ENCODE measurements around the gene FALEC.

The FALEC gene

DNA sequence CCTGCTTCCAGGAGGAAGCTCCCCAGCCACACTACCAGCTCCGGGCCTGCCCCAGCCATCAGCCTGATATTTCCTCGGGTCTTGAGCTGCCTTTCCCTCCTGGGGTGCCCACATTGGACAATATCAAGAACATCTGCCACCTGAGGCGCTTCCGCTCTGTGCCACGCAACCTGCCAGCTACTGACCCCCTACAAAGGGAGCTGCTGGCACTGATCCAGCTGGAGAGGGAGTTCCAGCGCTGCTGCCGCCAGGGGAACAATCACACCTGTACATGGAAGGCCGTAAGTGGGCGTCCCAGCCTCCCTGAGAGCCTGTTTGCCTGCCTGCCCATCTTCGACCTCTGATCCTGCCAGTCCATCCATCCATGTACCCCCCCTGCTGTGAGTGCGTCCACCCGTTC, 4.0 kb upstream of the FALEC start:
- Histone ChIP-seq H3K27ac (ENCODE audit: low read depth in 2 of 2, low read length in 2 of 2) (no peak overlapping the region), H3K9me3 (ENCODE audit: control insufficient read depth in 2 of 2, low read length in 2 of 2) (no peaks in the 10 kb centered on the region), H3K9ac (ENCODE audit: low read depth in 1 of 2, low read length in 2 of 2) (no peak overlapping the region), H3K4me3 (ENCODE audit: low read length in 2 of 2) (no peak overlapping the region), H3K36me3 (ENCODE audit: control insufficient read depth in 2 of 2, insufficient read depth in 2 of 2, low read length in 2 of 2) (peaks cover 7 to 9% of the 10 kb centered on the region in 2 donors), H3K27me3 (ENCODE audit: control insufficient read depth in 2 of 2, insufficient read depth in 2 of 2, low read length in 2 of 2) (no peaks in the 10 kb centered on the region), H3K4me1 (ENCODE audit: control insufficient read depth in 2 of 2, insufficient read depth in 2 of 2, low read length in 2 of 2) (peaks cover 6 to 8% of the 10 kb centered on the region in 2 donors)

DNA sequence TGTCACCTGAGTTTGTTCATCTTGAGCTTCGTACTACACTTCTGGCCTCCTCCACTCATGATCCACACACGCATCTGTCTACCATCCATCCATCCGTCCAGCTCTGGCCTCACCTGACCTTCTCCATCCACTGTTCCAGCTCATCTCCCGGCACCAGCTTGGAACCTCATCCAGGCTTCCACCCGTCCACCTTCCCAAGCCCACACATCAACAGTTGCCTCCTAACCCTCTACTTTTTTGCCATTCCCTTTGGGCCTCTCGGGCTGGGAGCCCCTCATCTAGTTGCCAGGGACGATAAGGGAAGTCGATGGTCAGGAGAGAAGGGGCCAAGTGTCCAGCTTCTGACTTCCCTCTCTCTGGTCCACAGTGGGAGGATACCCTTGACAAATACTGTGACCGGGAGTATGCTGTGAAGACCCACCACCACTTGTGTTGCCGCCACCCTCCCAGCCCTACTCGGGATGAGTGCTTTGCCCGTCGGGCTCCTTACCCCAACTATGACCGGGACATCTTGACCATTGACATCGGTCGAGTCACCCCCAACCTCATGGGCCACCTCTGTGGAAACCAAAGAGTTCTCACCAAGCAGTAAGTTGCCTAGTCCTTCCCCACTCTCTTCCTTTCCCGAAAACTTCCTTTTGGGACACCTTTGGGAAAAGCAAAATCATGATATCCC, 3.4 kb upstream of the FALEC start:
- Histone ChIP-seq H3K4me1 (ENCODE audit: control insufficient read depth in 2 of 2, insufficient read depth in 2 of 2, low read length in 2 of 2) (peaks cover 8 to 11% of the 10 kb centered on the region in 2 donors), H3K9me3 (ENCODE audit: control insufficient read depth in 2 of 2, low read length in 2 of 2) (no peaks in the 10 kb centered on the region), H3K27me3 (ENCODE audit: control insufficient read depth in 2 of 2, insufficient read depth in 2 of 2, low read length in 2 of 2) (no peaks in the 10 kb centered on the region), H3K9ac (ENCODE audit: low read depth in 1 of 2, low read length in 2 of 2) (no peak overlapping the region), H3K27ac (ENCODE audit: low read depth in 2 of 2, low read length in 2 of 2) (no peak overlapping the region), H3K4me3 (ENCODE audit: low read length in 2 of 2) (no peak overlapping the region), H3K36me3 (ENCODE audit: control insufficient read depth in 2 of 2, insufficient read depth in 2 of 2, low read length in 2 of 2) (peaks cover 3 to 4% of the 10 kb centered on the region in 2 donors)

DNA sequence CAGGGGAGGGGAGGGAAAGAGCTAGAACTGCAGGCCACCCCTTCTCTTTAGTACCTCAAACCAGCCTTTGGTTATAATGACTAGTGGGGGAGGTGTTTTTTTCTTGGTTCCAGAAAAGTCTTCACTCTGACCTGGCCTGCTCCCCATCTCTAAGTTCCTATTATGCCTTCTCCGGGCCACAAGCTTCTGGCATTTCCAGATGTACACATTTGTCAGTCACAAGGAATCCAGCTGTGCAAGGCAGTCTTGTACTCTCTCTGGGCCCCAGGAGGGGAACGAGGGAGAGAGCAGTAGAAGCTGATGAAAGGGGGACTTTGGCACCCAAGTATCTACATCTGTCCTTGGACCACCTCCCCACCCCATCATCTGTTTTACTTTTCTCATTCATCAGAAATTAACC, 2.7 kb upstream of the FALEC start:
- H3K27ac ChIP-seq (ENCODE audit: low read depth in 2 of 2, low read length in 2 of 2), result no peak overlapping the region

DNA sequence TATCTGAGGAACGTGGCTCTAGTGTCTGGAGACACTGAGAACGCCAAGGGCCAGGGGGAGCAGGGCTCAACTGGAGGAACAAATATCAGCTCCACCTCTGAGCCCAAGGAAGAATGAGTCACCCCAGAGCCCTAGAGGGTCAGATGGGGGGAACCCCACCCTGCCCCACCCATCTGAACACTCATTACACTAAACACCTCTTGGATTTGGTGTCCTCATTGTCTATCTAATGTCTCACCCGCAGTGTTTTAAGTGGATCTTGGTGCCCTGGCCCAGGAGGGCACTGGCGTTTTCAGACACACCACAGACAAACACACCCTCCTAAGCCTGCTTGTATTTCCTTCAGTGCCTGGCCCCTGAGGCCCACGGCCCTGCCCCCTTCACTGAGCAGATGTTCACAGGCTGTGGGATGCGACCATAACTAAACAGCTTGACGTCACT, 2.2 kb upstream of the FALEC start:
- H3K9ac ChIP-seq (ENCODE audit: low read depth in 1 of 2, low read length in 2 of 2), result no peak overlapping the region
- H3K4me3 ChIP-seq (ENCODE audit: low read length in 2 of 2), result no peak overlapping the region
- peaks cover 6 to 11% of the 10 kb centered on the region in 2 donors for H3K4me1 ChIP-seq (ENCODE audit: control insufficient read depth in 2 of 2, insufficient read depth in 2 of 2, low read length in 2 of 2)
- no peaks in the 10 kb centered on the region for H3K27me3 ChIP-seq (ENCODE audit: control insufficient read depth in 2 of 2, insufficient read depth in 2 of 2, low read length in 2 of 2)
- peaks cover 3 to 4% of the 10 kb centered on the region in 2 donors for H3K36me3 ChIP-seq (ENCODE audit: control insufficient read depth in 2 of 2, insufficient read depth in 2 of 2, low read length in 2 of 2)
- no peak overlapping the region for H3K27ac ChIP-seq (ENCODE audit: low read depth in 2 of 2, low read length in 2 of 2)
- H3K9me3 ChIP-seq (ENCODE audit: control insufficient read depth in 2 of 2, low read length in 2 of 2), result no peaks in the 10 kb centered on the region

More for the DNA sequence above, 2.7 kb upstream of the FALEC start:
- Histone ChIP-seq H3K27me3 (ENCODE audit: control insufficient read depth in 2 of 2, insufficient read depth in 2 of 2, low read length in 2 of 2) (no peaks in the 10 kb centered on the region), H3K9ac (ENCODE audit: low read depth in 1 of 2, low read length in 2 of 2) (no peak overlapping the region), H3K36me3 (ENCODE audit: control insufficient read depth in 2 of 2, insufficient read depth in 2 of 2, low read length in 2 of 2) (peaks cover 3 to 4% of the 10 kb centered on the region in 2 donors), H3K4me3 (ENCODE audit: low read length in 2 of 2) (no peak overlapping the region), H3K4me1 (ENCODE audit: control insufficient read depth in 2 of 2, insufficient read depth in 2 of 2, low read length in 2 of 2) (peaks cover 8 to 11% of the 10 kb centered on the region in 2 donors), H3K9me3 (ENCODE audit: control insufficient read depth in 2 of 2, low read length in 2 of 2) (no peaks in the 10 kb centered on the region)

DNA sequence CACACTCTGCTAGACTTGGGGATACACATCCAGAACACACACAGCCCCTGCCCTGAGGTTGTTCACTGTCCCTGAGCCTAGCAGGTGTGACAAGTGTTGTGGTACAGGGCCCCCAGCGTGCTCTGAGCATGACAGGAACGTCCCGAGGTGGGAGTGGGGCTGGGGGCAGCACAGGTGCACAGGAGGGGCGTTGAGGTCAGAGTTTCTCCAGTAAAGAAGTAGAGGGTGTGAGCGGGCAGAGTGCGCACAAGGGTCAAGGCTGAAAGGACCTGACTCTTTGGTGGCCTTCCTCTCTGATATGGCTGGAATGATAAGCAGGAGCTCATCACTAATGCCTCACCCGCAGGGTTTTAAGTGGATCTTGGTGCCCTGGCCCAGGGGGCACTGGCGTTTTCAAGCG, 1.3 kb upstream of the FALEC start:
- no peaks in the 10 kb centered on the region for H3K9me3 ChIP-seq (ENCODE audit: control insufficient read depth in 2 of 2, low read length in 2 of 2)
- H3K4me3 ChIP-seq (ENCODE audit: low read length in 2 of 2), result no peak overlapping the region
- H3K36me3 ChIP-seq (ENCODE audit: control insufficient read depth in 2 of 2, insufficient read depth in 2 of 2, low read length in 2 of 2), result peaks cover 3 to 4% of the 10 kb centered on the region in 2 donors
- peak overlapping the region in 1 of 2 donors; percentile 1 for H3K27ac ChIP-seq (ENCODE audit: low read depth in 2 of 2, low read length in 2 of 2)
- H3K9ac ChIP-seq (ENCODE audit: low read depth in 1 of 2, low read length in 2 of 2), result no peak overlapping the region
- H3K4me1 ChIP-seq (ENCODE audit: control insufficient read depth in 2 of 2, insufficient read depth in 2 of 2, low read length in 2 of 2), result peaks cover 6 to 11% of the 10 kb centered on the region in 2 donors
- H3K27me3 ChIP-seq (ENCODE audit: control insufficient read depth in 2 of 2, insufficient read depth in 2 of 2, low read length in 2 of 2), result no peaks in the 10 kb centered on the region

DNA sequence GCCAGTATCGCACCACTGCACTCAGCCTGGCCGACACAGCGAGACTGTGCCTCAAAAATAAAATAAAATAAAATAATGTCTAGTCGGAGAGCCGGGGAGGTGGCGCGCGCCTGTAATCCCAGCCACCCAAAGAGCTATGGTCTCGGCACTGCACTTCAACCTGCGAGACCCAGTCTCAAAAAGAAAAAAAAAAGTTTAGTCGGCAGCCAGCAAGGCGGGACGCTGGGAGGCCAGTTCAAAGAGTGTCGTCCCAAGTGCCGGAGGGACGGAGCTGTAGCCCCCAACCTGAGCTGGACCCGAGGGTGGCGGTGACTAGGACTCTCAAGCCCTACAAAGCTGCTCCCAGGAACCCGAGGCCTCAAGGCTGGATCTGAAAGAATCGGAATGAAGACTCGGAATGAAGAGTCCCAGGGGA, 632 bp upstream of the FALEC start:
- peaks cover 6 to 11% of the 10 kb centered on the region in 2 donors for H3K4me1 ChIP-seq (ENCODE audit: control insufficient read depth in 2 of 2, insufficient read depth in 2 of 2, low read length in 2 of 2)
- peak overlapping the region; percentile 65 to 88 for H3K4me3 ChIP-seq (ENCODE audit: low read length in 2 of 2)
- H3K36me3 ChIP-seq (ENCODE audit: control insufficient read depth in 2 of 2, insufficient read depth in 2 of 2, low read length in 2 of 2), result peaks cover 3 to 4% of the 10 kb centered on the region in 2 donors
- peak overlapping the region; percentile 61 to 74 for H3K27ac ChIP-seq (ENCODE audit: low read depth in 2 of 2, low read length in 2 of 2)
- H3K27me3 ChIP-seq (ENCODE audit: control insufficient read depth in 2 of 2, insufficient read depth in 2 of 2, low read length in 2 of 2), result no peaks in the 10 kb centered on the region
- H3K9me3 ChIP-seq (ENCODE audit: control insufficient read depth in 2 of 2, low read length in 2 of 2), result no peaks in the 10 kb centered on the region
- H3K9ac ChIP-seq (ENCODE audit: low read depth in 1 of 2, low read length in 2 of 2), result peak overlapping the region; percentile 49 to 83

DNA sequence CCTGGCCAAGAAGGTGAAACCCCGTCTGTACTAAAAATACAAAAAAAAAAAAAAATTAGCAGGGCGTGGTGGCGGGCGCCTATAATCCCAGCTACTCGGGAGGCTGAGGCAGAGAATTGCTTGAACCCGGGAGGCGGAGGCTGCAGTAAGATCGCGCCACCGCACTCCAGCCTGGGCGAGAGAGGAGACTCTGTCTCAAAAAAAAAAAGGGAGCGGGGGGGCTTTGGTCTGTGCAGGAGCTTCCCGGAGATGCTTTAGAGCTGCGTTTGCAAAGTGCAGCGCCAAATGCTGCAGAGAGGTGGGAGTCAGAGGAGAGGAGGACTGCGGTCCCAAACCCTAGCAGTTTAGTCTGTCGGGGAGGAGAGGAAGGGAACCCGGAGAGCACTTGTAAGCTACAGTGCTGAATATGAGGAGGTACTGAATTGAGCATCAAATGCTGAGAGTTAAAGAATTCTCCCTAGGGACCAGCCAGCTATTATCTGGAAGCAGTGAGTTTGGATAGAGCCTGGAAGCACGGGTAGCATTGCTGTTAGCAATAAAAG, 569 bp downstream of the FALEC start:
- Histone ChIP-seq H3K27ac (ENCODE audit: low read depth in 2 of 2, low read length in 2 of 2) (peak overlapping the region; percentile 73 to 74), H3K36me3 (ENCODE audit: control insufficient read depth in 2 of 2, insufficient read depth in 2 of 2, low read length in 2 of 2) (peaks cover 3 to 4% of the 10 kb centered on the region in 2 donors), H3K27me3 (ENCODE audit: control insufficient read depth in 2 of 2, insufficient read depth in 2 of 2, low read length in 2 of 2) (no peaks in the 10 kb centered on the region), H3K9ac (ENCODE audit: low read depth in 1 of 2, low read length in 2 of 2) (peak overlapping the region in 1 of 2 donors; percentile 63), H3K4me1 (ENCODE audit: control insufficient read depth in 2 of 2, insufficient read depth in 2 of 2, low read length in 2 of 2) (peaks cover 6 to 11% of the 10 kb centered on the region in 2 donors), H3K9me3 (ENCODE audit: control insufficient read depth in 2 of 2, low read length in 2 of 2) (no peaks in the 10 kb centered on the region), H3K4me3 (ENCODE audit: low read length in 2 of 2) (peak overlapping the region; percentile 65 to 88)

DNA sequence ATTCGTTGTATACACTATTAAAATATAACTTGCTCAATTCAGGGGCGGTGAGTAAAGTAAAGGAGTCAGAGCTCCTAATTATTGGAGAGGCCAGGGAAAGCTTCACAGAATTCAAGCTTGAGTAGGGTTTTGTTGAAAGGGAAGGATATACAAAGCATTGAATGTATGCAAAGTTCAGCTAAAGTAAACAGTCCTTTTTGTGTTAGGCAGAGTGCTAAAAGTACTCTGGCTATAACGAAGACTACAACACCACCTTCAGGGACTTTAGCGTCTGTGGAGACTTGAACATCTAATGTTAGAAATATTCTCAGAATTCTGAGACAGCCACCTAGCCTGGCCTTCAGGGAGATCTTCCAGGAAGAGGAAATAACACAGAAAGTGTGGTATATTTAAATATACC, 1.1 kb downstream of the FALEC start:
- H3K9me3 ChIP-seq (ENCODE audit: control insufficient read depth in 2 of 2, low read length in 2 of 2), result no peaks in the 10 kb centered on the region
- H3K27ac ChIP-seq (ENCODE audit: low read depth in 2 of 2, low read length in 2 of 2), result peak overlapping the region; percentile 7 to 45
- H3K4me1 ChIP-seq (ENCODE audit: control insufficient read depth in 2 of 2, insufficient read depth in 2 of 2, low read length in 2 of 2), result peaks cover 6 to 11% of the 10 kb centered on the region in 2 donors
- peaks cover 2 to 4% of the 10 kb centered on the region in 2 donors for H3K36me3 ChIP-seq (ENCODE audit: control insufficient read depth in 2 of 2, insufficient read depth in 2 of 2, low read length in 2 of 2)
- H3K4me3 ChIP-seq (ENCODE audit: low read length in 2 of 2), result peak overlapping the region in 1 of 2 donors; percentile 88
- H3K9ac ChIP-seq (ENCODE audit: low read depth in 1 of 2, low read length in 2 of 2), result peak overlapping the region in 1 of 2 donors; percentile 1
- H3K27me3 ChIP-seq (ENCODE audit: control insufficient read depth in 2 of 2, insufficient read depth in 2 of 2, low read length in 2 of 2), result no peaks in the 10 kb centered on the region

DNA sequence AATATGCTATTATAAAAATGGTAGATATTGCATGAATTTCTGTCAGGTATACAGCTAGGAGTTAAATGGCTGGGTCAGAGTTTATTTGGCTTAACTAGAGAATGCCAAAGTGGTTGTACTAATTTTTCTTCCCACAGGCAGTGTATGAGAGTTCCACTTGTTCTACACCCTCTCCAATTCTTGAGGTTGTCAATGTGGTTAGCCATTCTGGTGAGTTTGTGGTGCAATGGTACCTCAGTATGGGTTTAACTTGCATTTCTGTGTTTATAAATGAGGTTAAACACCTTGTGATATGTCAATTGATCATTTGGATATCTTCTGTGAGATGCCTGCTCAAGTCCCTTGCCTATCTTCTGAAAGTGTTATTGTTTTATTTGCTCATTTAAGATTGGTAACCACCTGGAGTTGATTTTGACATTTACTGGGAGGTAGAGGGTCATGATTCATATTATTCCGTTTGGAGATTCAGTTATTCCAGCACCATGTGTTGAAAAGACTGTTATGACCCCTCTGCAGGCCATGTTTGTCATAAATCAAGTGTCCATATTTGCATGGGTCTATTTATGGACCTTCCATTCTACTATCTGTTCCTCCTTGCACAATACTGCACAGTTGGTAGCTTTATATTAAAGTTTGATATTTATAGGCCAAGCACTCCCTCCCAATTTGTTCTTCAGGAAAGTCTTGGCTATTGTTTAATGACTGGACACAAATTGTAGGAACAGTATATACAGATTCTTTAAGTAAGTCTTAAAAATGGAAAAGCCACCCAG, 5.8 kb downstream of the FALEC start:
- Histone ChIP-seq H3K27ac (ENCODE audit: low read depth in 2 of 2, low read length in 2 of 2) (no peak overlapping the region), H3K9ac (ENCODE audit: low read depth in 1 of 2, low read length in 2 of 2) (no peak overlapping the region), H3K36me3 (ENCODE audit: control insufficient read depth in 2 of 2, insufficient read depth in 2 of 2, low read length in 2 of 2) (no peaks in the 10 kb centered on the region)

DNA sequence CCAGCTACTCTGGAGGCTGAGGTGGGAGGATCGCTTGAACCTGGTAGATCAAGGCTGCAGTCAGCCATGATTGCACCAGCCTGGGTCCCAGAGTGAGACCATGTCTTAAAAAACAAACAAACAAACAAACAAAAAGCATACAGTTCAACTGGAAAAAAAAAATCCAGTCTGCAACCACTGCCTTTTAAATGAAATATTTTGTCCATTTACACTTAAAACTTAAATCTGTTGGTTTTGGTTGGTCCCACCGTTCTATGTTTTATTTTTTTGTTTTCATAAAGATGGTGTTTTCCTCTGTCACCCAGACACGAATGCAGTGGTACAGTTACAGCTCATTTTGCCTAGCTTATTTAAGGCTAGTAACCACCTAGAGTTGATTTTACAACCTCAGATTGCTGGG, 9.8 kb downstream of the FALEC start:
- H3K9ac ChIP-seq (ENCODE audit: low read depth in 1 of 2, low read length in 2 of 2), result no peak overlapping the region
- no peaks in the 10 kb centered on the region for H3K36me3 ChIP-seq (ENCODE audit: control insufficient read depth in 2 of 2, insufficient read depth in 2 of 2, low read length in 2 of 2)
- peaks cover 0 to 4% of the 10 kb centered on the region in 2 donors for H3K4me1 ChIP-seq (ENCODE audit: control insufficient read depth in 2 of 2, insufficient read depth in 2 of 2, low read length in 2 of 2)
- H3K4me3 ChIP-seq (ENCODE audit: low read length in 2 of 2), result no peak overlapping the region
- no peaks in the 10 kb centered on the region for H3K27me3 ChIP-seq (ENCODE audit: control insufficient read depth in 2 of 2, insufficient read depth in 2 of 2, low read length in 2 of 2)
- H3K27ac ChIP-seq (ENCODE audit: low read depth in 2 of 2, low read length in 2 of 2), result no peak overlapping the region
- H3K9me3 ChIP-seq (ENCODE audit: control insufficient read depth in 2 of 2, low read length in 2 of 2), result no peaks in the 10 kb centered on the region

More for the DNA sequence above, 5.8 kb downstream of the FALEC start:
- Histone ChIP-seq H3K27me3 (ENCODE audit: control insufficient read depth in 2 of 2, insufficient read depth in 2 of 2, low read length in 2 of 2) (no peaks in the 10 kb centered on the region), H3K9me3 (ENCODE audit: control insufficient read depth in 2 of 2, low read length in 2 of 2) (no peaks in the 10 kb centered on the region), H3K4me1 (ENCODE audit: control insufficient read depth in 2 of 2, insufficient read depth in 2 of 2, low read length in 2 of 2) (peaks cover under 1 to 7% of the 10 kb centered on the region in 2 donors), H3K4me3 (ENCODE audit: low read length in 2 of 2) (no peak overlapping the region)

Data from mucosa of rectum (tissue), 2 donors.